GM18502 (cell line): ENCODE results near the gene KIF18B.

ENCODE experiments used
- ATAC-seq: cut with Tn5 transposase; IDR thresholded peaks from one replicate; pipeline ENCODE4 v1.9.1; 2021; ENCODE audit warnings: mild to moderate bottlenecking; ENCODE audit not compliant: unreplicated experiment, poor library complexity

The KIF18B gene

GRCh38 chr17:44941712-44942331 lies 5.8 kb downstream of the KIF18B start:
- ATAC-seq = no peak

GRCh38 chr17:44940768-44941167 lies 6.8 kb downstream of the KIF18B start:
- no peak for ATAC-seq

GRCh38 chr17:44940317-44940716 lies 7.3 kb downstream of the KIF18B start:
- ATAC-seq = no peak

GRCh38 chr17:44935116-44935515 lies 12.5 kb downstream of the KIF18B start:
- ATAC-seq = no peak

- ATAC-seq = no peak
Observed at GRCh38 chr17:44934745-44935105, 12.8 kb downstream of the KIF18B start.

GRCh38 chr17:44933824-44934744 lies 13.5 kb downstream of the KIF18B start:
- no peak for ATAC-seq

- no peak for ATAC-seq
Observed at GRCh38 chr17:44932787-44933097, 14.8 kb downstream of the KIF18B start.

- no peak for ATAC-seq
Observed at GRCh38 chr17:44932096-44932786, 15.3 kb downstream of the KIF18B start.

- ATAC-seq = no peak
Observed at GRCh38 chr17:44931376-44931775, 16.2 kb downstream of the KIF18B start.

GRCh38 chr17:44930667-44931066 lies 16.9 kb downstream of the KIF18B start:
- ATAC-seq = no peak

- no peak for ATAC-seq
Observed at GRCh38 chr17:44928950-44929720, 18.4 kb downstream of the KIF18B start.

- no peak for ATAC-seq
Observed at GRCh38 chr17:44928136-44928535, 19.4 kb downstream of the KIF18B start.

- no peak for ATAC-seq
Observed at GRCh38 chr17:44927696-44928095, 19.9 kb downstream of the KIF18B start.

- no peak for ATAC-seq
Observed at GRCh38 chr17:44926821-44927525, 20.6 kb downstream of the KIF18B start.

GRCh38 chr17:44925731-44926697 lies 21.6 kb downstream of the KIF18B start:
- no peak for ATAC-seq

GRCh38 chr17:44924107-44924544 lies 23.4 kb downstream of the KIF18B start:
- no peak for ATAC-seq

GRCh38 chr17:44922746-44923470 lies 24.7 kb downstream of the KIF18B start:
- no peak for ATAC-seq

- no peak for ATAC-seq
Observed at GRCh38 chr17:44922136-44922535, 25.4 kb downstream of the KIF18B start.
